Coronary artery (tissue), 2 donors: ENCODE results near the gene JAZF1.

Experiments used
- DNase-seq: peaks from one replicate; pipeline ENCODE4 v3.0.0-alpha.2; 2017; ENCODE audit warnings: low spot score
- H3K27ac ChIP-seq, 2 donors: fragments of 200-600 bp; sonication (generic); one replicate each; pipeline ENCODE4 v1.5.1; 2016 to 2019
- H3K4me3 ChIP-seq: fragments of 200-600 bp; sonication (generic); 2 replicates; pipeline ENCODE4 v1.5.1; 2016; ENCODE audit warnings: mild to moderate bottlenecking, moderate library complexity
- TF ChIP-seq, protein P1 (sequence below): fragments of 200-600 bp; sonication (generic); IDR thresholded peaks from one replicate; pipeline ENCODE4 v1.5.1; 2019; ENCODE audit warnings: antibody characterized with exemption

Gene JAZF1

DNA sequence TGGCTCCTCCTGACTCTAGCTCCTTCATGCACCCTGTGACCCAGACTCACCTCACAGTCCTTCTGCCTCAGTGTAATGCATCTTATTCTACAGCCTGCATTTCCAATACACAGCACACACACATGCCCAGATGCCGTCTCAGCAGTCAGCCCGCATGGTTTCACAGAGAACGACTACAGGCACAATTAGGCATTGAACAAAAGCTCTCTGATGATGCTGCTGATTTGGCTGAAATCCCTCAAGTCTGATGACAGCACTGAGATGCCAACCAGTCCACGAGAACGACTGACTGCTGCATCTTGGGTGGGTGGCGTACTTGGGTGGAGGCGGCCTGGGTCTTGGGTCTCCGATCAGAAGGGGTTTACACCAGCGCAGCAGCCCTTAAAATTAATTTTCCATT, 240.3 kb downstream of the JAZF1 start:
- TF ChIP-seq, protein P1, sequence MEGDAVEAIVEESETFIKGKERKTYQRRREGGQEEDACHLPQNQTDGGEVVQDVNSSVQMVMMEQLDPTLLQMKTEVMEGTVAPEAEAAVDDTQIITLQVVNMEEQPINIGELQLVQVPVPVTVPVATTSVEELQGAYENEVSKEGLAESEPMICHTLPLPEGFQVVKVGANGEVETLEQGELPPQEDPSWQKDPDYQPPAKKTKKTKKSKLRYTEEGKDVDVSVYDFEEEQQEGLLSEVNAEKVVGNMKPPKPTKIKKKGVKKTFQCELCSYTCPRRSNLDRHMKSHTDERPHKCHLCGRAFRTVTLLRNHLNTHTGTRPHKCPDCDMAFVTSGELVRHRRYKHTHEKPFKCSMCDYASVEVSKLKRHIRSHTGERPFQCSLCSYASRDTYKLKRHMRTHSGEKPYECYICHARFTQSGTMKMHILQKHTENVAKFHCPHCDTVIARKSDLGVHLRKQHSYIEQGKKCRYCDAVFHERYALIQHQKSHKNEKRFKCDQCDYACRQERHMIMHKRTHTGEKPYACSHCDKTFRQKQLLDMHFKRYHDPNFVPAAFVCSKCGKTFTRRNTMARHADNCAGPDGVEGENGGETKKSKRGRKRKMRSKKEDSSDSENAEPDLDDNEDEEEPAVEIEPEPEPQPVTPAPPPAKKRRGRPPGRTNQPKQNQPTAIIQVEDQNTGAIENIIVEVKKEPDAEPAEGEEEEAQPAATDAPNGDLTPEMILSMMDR = no peak
- no peak for DNase-seq
- Histone ChIP-seq H3K4me3 (no peak overlapping the region), H3K27ac (no peak overlapping the region)

DNA sequence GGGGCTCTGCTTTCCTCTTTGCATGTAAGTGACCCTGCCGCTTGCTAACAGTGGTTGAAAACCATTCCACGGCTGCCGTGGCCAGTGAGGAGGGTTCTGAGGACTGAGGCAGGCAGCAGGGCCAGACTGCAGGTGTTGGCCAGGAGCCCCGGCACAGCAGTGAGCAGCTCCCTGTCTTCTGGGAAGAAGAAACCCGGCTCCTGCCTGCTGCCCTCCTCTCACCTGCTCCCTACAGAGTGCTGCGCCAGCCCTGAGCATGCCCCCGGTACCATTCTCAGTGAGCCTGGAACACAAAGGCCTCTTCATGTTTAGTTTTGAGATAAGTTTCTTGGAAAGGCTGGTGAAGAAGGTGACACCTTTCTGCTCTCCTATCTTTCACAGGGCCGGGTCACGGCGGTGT, 240.7 kb downstream of the JAZF1 start:
- Histone ChIP-seq H3K4me3 (no peak overlapping the region), H3K27ac (no peak overlapping the region)
- DNase-seq = no peak
- TF ChIP-seq, protein P1 = no peak

DNA sequence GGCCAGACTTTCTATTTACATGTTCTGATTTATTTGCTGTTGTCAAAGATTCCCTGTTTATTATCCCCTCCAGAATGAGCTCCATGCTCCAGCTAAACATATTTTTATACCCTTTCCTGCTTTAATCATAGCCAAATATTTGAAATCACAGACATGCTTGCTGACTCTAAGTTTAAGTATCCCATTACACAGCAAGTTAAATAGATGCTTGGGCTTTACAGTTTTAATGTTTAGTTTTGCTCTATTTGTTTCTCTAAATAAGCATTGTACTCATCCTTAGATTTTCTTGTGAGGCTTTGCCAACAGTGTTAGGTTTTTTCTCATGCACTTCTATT, 243.9 kb downstream of the JAZF1 start:
- no peak overlapping the region for H3K27ac ChIP-seq
- DNase-seq = no peak

GRCh38 chr7:27936047-27936767, 244.4 kb downstream of the JAZF1 start:
- no peak for DNase-seq
- Histone ChIP-seq H3K4me3 (no peak overlapping the region), H3K27ac (no peak overlapping the region)
- TF ChIP-seq, protein P1 = no peak

More for the DNA sequence above, 243.9 kb downstream of the JAZF1 start:
- TF ChIP-seq, protein P1 = no peak
- H3K4me3 ChIP-seq = no peak overlapping the region

DNA sequence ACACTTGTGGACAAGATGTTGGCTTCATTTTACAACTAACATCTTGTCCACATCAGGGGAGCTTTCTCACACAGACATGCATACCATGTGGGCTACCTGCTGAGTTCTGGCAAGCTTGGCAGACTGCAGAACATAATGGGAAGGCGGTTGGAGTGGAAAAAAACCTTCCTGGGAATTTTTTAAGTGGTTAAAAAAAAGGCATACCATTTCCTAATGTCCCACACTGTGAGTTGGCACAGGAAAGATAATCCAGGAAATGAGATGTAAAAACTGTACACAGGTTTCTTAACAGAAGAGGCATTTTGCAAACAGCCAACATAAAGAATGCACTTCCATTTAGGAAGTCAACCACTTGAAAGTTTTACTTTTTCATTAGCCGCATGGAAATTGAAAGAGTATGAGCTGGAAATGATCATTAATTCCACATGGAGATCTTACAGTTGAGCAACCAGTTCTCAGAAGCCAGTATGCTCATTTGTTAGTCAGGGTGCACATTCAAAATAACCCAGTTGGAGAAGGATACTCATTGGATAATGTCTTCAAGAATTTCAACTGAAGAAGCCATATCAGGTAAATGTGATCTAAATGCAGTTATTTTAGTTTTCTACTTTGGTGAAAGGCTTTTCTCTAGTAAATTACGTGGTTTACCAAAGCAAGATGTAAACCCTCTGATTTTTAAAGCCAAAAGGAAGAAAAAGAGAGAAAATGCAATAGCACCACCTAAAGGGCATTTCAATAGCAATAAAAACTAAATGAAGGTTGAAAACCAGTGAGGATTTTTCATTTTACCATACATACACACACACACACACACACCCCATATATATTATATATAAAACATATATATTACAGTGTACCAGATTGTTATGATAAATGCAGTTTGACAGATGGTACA, 246.7 kb downstream of the JAZF1 start:
- H3K4me3 ChIP-seq = no peak overlapping the region
- DNase-seq = no peak
- TF ChIP-seq, protein P1 = no peak
- no peak overlapping the region for H3K27ac ChIP-seq

- no peak for DNase-seq
- TF ChIP-seq, protein P1 = no peak
- Histone ChIP-seq H3K27ac (no peak overlapping the region), H3K4me3 (no peak overlapping the region)
These were observed 249.6 kb downstream of the JAZF1 start for GRCh38 chr7:27930910-27931476.
